ENCODE results near the gene MRAS.

Gene MRAS

DNA sequence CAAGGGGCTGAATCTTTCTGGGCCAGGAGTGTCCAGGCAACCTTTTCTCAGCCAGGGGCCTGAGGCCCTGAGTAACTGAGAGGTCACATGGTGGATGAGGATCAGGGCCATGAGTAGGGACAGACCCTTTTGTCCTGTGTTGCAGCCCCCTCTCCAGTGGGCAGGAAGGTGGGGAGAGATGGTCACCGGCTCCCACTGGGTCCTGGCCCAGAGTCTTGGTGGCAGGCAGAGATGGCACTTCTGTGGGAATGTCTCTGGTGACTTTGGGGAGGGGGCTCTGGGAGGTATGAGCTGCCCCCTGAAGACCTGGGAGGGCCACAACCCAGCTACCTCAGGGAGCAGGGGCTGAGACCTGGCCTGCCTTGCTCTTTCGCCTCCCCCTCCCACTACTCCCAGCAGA, 92.9 kb downstream of the MRAS start:
- TF ChIP-seq, protein P1, sequence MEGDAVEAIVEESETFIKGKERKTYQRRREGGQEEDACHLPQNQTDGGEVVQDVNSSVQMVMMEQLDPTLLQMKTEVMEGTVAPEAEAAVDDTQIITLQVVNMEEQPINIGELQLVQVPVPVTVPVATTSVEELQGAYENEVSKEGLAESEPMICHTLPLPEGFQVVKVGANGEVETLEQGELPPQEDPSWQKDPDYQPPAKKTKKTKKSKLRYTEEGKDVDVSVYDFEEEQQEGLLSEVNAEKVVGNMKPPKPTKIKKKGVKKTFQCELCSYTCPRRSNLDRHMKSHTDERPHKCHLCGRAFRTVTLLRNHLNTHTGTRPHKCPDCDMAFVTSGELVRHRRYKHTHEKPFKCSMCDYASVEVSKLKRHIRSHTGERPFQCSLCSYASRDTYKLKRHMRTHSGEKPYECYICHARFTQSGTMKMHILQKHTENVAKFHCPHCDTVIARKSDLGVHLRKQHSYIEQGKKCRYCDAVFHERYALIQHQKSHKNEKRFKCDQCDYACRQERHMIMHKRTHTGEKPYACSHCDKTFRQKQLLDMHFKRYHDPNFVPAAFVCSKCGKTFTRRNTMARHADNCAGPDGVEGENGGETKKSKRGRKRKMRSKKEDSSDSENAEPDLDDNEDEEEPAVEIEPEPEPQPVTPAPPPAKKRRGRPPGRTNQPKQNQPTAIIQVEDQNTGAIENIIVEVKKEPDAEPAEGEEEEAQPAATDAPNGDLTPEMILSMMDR (IDR thresholded peaks at IDR 0.05; ENCODE audit: poor library complexity, severe bottlenecking), result no peak
- H3K27me3 ChIP-seq (ENCODE audit: insufficient read depth, poor library complexity, severe bottlenecking), result no peaks in the 10 kb centered on the region
- no peak overlapping the region for H3K4me3 ChIP-seq (ENCODE audit: severe bottlenecking)
- H3K27ac ChIP-seq (ENCODE audit: poor library complexity, severe bottlenecking), result no peak overlapping the region
- no peaks in the 10 kb centered on the region for H3K36me3 ChIP-seq (ENCODE audit: low read depth)
- no peaks in the 10 kb centered on the region for H3K9me3 ChIP-seq (ENCODE audit: severe bottlenecking)
- ATAC-seq (ENCODE audit: low read depth) (no peak), DNase-seq (ENCODE audit: low spot score) (no peak)
- H3K4me1 ChIP-seq (ENCODE audit: insufficient read depth, poor library complexity, severe bottlenecking), result peaks cover 3% of the 10 kb centered on the region

DNA sequence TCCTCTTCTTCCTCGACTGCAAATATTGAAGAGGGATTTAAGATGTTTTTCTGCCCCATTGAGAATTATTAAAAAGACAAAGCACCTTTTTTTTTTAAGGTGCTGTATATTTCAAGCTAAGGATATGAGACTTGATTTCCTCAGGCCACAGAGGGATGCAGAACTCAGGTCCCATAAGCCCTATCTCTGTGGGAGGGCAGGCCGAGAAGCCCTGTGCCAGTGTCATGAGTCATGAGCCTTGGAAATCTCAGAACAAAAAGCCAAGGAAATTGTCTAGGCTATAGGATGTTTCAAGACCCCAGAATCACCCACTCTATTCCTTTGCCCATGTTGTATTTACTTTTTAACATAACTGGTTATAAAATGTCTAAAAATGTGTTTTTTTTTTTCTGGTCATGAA, 93.4 kb downstream of the MRAS start:
- Histone ChIP-seq H3K9me3 (ENCODE audit: severe bottlenecking) (no peaks in the 10 kb centered on the region), H3K27me3 (ENCODE audit: insufficient read depth, poor library complexity, severe bottlenecking) (no peaks in the 10 kb centered on the region), H3K4me3 (ENCODE audit: severe bottlenecking) (no peak overlapping the region), H3K36me3 (ENCODE audit: low read depth) (no peaks in the 10 kb centered on the region), H3K27ac (ENCODE audit: poor library complexity, severe bottlenecking) (no peak overlapping the region), H3K4me1 (ENCODE audit: insufficient read depth, poor library complexity, severe bottlenecking) (peaks cover 3% of the 10 kb centered on the region)
- TF ChIP-seq, protein P1 (IDR thresholded peaks at IDR 0.05; ENCODE audit: poor library complexity, severe bottlenecking), result no peak
- no peak for DNase-seq (ENCODE audit: low spot score)
- ATAC-seq (ENCODE audit: low read depth), result peak; percentile 44; the same call in 1 of the 3 replicates

- no peak for DNase-seq (ENCODE audit: low spot score)
- ATAC-seq (ENCODE audit: low read depth), result peak; percentile 75
- no peaks in the 10 kb centered on the region for H3K36me3 ChIP-seq (ENCODE audit: low read depth)
- H3K27me3 ChIP-seq (ENCODE audit: insufficient read depth, poor library complexity, severe bottlenecking), result no peaks in the 10 kb centered on the region
- no peak overlapping the region for H3K4me3 ChIP-seq (ENCODE audit: severe bottlenecking)
- H3K27ac ChIP-seq (ENCODE audit: poor library complexity, severe bottlenecking), result no peak overlapping the region
- peaks cover 3% of the 10 kb centered on the region for H3K4me1 ChIP-seq (ENCODE audit: insufficient read depth, poor library complexity, severe bottlenecking)
- TF ChIP-seq, protein P1 (IDR thresholded peaks at IDR 0.05; ENCODE audit: poor library complexity, severe bottlenecking), result no peak
- H3K9me3 ChIP-seq (ENCODE audit: severe bottlenecking), result no peaks in the 10 kb centered on the region
Observed at GRCh38 chr3:138442433-138442832, 94.1 kb downstream of the MRAS start.

DNA sequence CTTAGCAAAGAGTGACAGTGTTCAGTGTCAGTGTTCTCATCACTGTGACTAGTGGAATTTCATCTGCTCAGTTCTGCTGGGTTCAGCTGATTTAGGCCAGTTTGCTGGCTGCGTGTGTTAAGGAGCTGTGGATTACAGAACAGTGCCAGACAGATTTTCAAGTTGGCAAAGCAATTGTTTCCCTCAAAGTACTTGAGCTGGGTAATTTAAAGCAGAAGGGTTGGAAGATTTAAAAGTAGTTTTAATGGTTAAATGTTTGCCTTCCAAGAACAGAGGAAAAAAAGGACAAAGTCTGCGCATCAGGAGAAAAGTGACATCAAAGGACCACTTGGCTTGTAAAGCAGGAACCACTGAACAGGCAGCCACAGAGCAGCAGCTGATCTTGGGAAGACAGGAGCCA, 94.7 kb downstream of the MRAS start:
- TF ChIP-seq, protein P1 (IDR thresholded peaks at IDR 0.05; ENCODE audit: poor library complexity, severe bottlenecking), result no peak
- no peaks in the 10 kb centered on the region for H3K9me3 ChIP-seq (ENCODE audit: severe bottlenecking)
- H3K4me3 ChIP-seq (ENCODE audit: severe bottlenecking), result no peak overlapping the region
- H3K27me3 ChIP-seq (ENCODE audit: insufficient read depth, poor library complexity, severe bottlenecking), result no peaks in the 10 kb centered on the region
- no peak for ATAC-seq (ENCODE audit: low read depth)
- H3K4me1 ChIP-seq (ENCODE audit: insufficient read depth, poor library complexity, severe bottlenecking), result peaks cover 3% of the 10 kb centered on the region
- DNase-seq (ENCODE audit: low spot score), result no peak
- no peak overlapping the region for H3K27ac ChIP-seq (ENCODE audit: poor library complexity, severe bottlenecking)
- no peaks in the 10 kb centered on the region for H3K36me3 ChIP-seq (ENCODE audit: low read depth)

- TF ChIP-seq, protein P1 (IDR thresholded peaks at IDR 0.05; ENCODE audit: poor library complexity, severe bottlenecking), result no peak
- no peaks in the 10 kb centered on the region for H3K27me3 ChIP-seq (ENCODE audit: insufficient read depth, poor library complexity, severe bottlenecking)
Observed at GRCh38 chr3:138443521-138444503, 95.4 kb downstream of the MRAS start.

More at GRCh38 chr3:138443521-138444503, 95.4 kb downstream of the MRAS start:
- Histone ChIP-seq H3K27ac (ENCODE audit: poor library complexity, severe bottlenecking) (no peak overlapping the region), H3K9me3 (ENCODE audit: severe bottlenecking) (no peaks in the 10 kb centered on the region), H3K36me3 (ENCODE audit: low read depth) (no peaks in the 10 kb centered on the region), H3K4me3 (ENCODE audit: severe bottlenecking) (no peak overlapping the region), H3K4me1 (ENCODE audit: insufficient read depth, poor library complexity, severe bottlenecking) (peaks cover 3% of the 10 kb centered on the region)
- ATAC-seq (ENCODE audit: low read depth) (no peak), DNase-seq (ENCODE audit: low spot score) (peak; percentile 10)
